ENCODE measurements around the gene GDF9.

DNA sequence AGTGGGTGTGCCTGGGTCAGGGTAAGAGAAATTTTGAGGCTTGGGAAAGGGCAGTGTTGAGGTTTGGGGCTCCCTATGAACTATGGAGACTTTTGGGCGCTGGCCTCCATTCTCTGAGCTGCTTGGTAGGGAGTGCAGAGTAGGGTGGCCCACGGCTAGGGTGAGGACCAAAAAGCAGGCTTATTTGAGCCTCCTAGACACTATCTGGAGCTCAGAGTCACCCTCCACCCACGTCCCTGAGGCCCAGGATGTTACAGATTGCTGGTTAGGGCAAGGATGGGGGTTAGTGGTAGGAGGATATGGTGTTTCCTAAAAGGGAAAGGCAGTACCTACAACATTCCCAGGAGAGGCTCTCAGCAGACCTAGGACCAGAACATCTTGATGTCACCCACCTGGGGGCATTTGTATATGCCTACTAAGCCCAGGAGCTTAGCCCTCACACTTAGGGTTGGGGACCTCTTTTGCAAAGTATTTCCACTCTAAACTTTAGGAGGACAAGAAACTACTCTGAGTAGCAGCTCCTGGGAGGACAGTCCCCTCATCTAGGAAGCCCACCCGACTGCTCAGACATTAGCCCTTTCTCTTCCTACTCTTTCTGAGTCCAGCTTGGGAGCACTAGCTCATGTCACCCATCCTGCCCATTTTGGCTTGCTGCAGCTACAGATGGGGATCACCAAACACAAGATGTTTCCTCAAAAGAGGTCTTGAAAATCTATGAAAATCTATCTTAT is 38.2 kb downstream of the GDF9 start:
- TF ChIP-seq, protein P1, sequence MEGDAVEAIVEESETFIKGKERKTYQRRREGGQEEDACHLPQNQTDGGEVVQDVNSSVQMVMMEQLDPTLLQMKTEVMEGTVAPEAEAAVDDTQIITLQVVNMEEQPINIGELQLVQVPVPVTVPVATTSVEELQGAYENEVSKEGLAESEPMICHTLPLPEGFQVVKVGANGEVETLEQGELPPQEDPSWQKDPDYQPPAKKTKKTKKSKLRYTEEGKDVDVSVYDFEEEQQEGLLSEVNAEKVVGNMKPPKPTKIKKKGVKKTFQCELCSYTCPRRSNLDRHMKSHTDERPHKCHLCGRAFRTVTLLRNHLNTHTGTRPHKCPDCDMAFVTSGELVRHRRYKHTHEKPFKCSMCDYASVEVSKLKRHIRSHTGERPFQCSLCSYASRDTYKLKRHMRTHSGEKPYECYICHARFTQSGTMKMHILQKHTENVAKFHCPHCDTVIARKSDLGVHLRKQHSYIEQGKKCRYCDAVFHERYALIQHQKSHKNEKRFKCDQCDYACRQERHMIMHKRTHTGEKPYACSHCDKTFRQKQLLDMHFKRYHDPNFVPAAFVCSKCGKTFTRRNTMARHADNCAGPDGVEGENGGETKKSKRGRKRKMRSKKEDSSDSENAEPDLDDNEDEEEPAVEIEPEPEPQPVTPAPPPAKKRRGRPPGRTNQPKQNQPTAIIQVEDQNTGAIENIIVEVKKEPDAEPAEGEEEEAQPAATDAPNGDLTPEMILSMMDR (IDR thresholded peaks at IDR 0.05; ENCODE audit: low read depth, low read length), result no peak
- no peak for TF ChIP-seq POLR2A (IDR thresholded peaks at IDR 0.05; ENCODE audit: extremely low read depth, insufficient read length)
- TF ChIP-seq MYC (IDR thresholded peaks at IDR 0.05; ENCODE audit: low read depth, low read length), result no peak
